ENCODE data around the gene IL36B.

The IL36B gene

DNA sequence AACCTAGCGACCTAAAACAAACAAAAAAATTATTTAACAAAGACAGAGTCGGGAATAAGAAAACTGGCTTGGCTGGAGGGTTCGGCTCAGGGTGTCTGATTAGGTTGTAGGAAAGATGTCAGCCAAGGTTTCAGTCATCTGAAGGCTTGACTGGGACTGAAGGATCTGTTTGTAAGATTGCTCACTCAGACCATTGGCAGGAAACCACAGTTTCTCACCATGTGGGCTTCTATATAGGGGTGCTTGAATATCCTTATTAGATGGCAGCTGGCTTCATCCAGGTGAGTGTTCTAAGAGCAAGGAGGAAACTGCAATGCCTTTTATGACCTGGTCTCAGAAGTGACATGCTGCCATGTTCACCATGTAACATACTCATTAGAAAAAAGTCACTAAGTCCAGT, 999 bp upstream of the IL36B start:
- no peak for TF ChIP-seq CTCF (IDR thresholded peaks at IDR 0.05; ENCODE audit: borderline replicate concordance, insufficient read depth, low read depth, low read length)
- H3K4me3 ChIP-seq (ENCODE audit: low read depth, low read length) = no peak overlapping the region

- H3K4me3 ChIP-seq (ENCODE audit: low read depth, low read length) = no peak overlapping the region
- no peak for TF ChIP-seq CTCF (IDR thresholded peaks at IDR 0.05; ENCODE audit: borderline replicate concordance, insufficient read depth, low read depth, low read length)
Observed at GRCh38 chr2:113050921-113051895, 1.5 kb downstream of the IL36B start.

GRCh38 chr2:113046465-113046864, 6.2 kb downstream of the IL36B start:
- no peak overlapping the region for H3K4me3 ChIP-seq (ENCODE audit: low read depth, low read length)
- no peak for TF ChIP-seq CTCF (IDR thresholded peaks at IDR 0.05; ENCODE audit: borderline replicate concordance, insufficient read depth, low read depth, low read length)

DNA sequence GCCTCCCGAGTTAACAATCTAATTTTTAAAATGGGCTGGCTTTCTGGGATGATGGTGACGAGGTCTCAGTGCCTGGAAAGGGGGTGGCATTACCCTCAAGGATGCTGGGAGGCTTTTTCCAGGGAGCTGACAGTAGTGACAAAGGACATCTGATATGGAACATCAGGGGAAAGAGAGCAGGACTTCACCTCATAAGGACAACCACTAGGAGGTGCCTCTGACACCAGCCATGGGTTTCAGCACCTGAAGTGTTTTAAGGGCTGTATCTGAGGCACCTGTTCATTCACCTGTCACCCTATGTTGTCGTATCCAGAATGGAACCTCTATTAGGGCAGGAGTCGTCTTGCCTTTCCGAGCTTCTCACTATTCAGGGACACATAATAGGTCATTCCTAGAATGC, 10.8 kb downstream of the IL36B start:
- TF ChIP-seq CTCF (IDR thresholded peaks at IDR 0.05; ENCODE audit: borderline replicate concordance, insufficient read depth, low read depth, low read length) = peak; percentile 47; the same call in 1 of the 2 replicates
- no peak overlapping the region for H3K4me3 ChIP-seq (ENCODE audit: low read depth, low read length)

GRCh38 chr2:113039719-113040118, 12.9 kb downstream of the IL36B start:
- no peak overlapping the region for H3K4me3 ChIP-seq (ENCODE audit: low read depth, low read length)
- TF ChIP-seq CTCF (IDR thresholded peaks at IDR 0.05; ENCODE audit: borderline replicate concordance, insufficient read depth, low read depth, low read length) = no peak

GRCh38 chr2:113039158-113039557, 13.5 kb downstream of the IL36B start:
- no peak for TF ChIP-seq CTCF (IDR thresholded peaks at IDR 0.05; ENCODE audit: borderline replicate concordance, insufficient read depth, low read depth, low read length)
- H3K4me3 ChIP-seq (ENCODE audit: low read depth, low read length) = no peak overlapping the region

GRCh38 chr2:113038291-113038690, 14.4 kb downstream of the IL36B start:
- no peak for TF ChIP-seq CTCF (IDR thresholded peaks at IDR 0.05; ENCODE audit: borderline replicate concordance, insufficient read depth, low read depth, low read length)
- H3K4me3 ChIP-seq (ENCODE audit: low read depth, low read length) = no peak overlapping the region
